ENCODE measurements around the gene EXPH5. TPM values are rescaled to one million over a fixed set of nuclear protein-coding genes. Genes with fewer than 3 reads are reported as not detected.
A peak's percentile ranks its signal among the peaks of the same experiment; 100 is the strongest.
"Not testable (repeated sequence)": the region's sequence is repeated elsewhere in the genome, so short reads cannot be mapped to it uniquely, and the experiment has no call there.

Gene EXPH5
- 3.8 TPM for total RNA-seq

- peaks cover 16% of the 10 kb centered on the region for H3K27me3 ChIP-seq (ENCODE audit: insufficient read depth, low read length)
- H3K4me1 ChIP-seq (ENCODE audit: insufficient read depth, low read length), result peaks cover 11% of the 10 kb centered on the region
- H3K9me3 ChIP-seq (ENCODE audit: low read depth, low read length), result no peaks in the 10 kb centered on the region
- H3K4me3 ChIP-seq (ENCODE audit: low read length), result peak within 1 kb of the TSS; percentile 72
Observed at GRCh38 chr11:108593214-108593922, at the start of gene EXPH5. Gene EXPH5, minus strand, starts transcription at chr11:108593768. Its CDS starts 232 bp downstream, at chr11:108593536.

GRCh38 chr11:108641752-108642151 lies 48.2 kb upstream of the EXPH5 start:
- H3K4me3 ChIP-seq (ENCODE audit: low read length); H3K9me3 ChIP-seq (ENCODE audit: low read depth, low read length); H3K27me3 ChIP-seq (ENCODE audit: insufficient read depth, low read length); H3K4me1 ChIP-seq (ENCODE audit: insufficient read depth, low read length): not testable (repeated sequence)

- no peak overlapping the region for H3K4me3 ChIP-seq (ENCODE audit: low read length)
- H3K9me3 ChIP-seq (ENCODE audit: low read depth, low read length), result no peaks in the 10 kb centered on the region
- peaks cover 3% of the 10 kb centered on the region for H3K27me3 ChIP-seq (ENCODE audit: insufficient read depth, low read length)
- H3K4me1 ChIP-seq (ENCODE audit: insufficient read depth, low read length), result no peaks in the 10 kb centered on the region
Observed at GRCh38 chr11:108639146-108639545, 45.6 kb upstream of the EXPH5 start.

GRCh38 chr11:108636222-108636621 lies 42.7 kb upstream of the EXPH5 start:
- no peaks in the 10 kb centered on the region for H3K4me1 ChIP-seq (ENCODE audit: insufficient read depth, low read length)
- no peak overlapping the region for H3K4me3 ChIP-seq (ENCODE audit: low read length)
- H3K27me3 ChIP-seq (ENCODE audit: insufficient read depth, low read length), result peaks cover 3% of the 10 kb centered on the region
- H3K9me3 ChIP-seq (ENCODE audit: low read depth, low read length), result no peaks in the 10 kb centered on the region

GRCh38 chr11:108635106-108635505 lies 41.5 kb upstream of the EXPH5 start:
- Histone ChIP-seq H3K9me3 (ENCODE audit: low read depth, low read length) (no peaks in the 10 kb centered on the region), H3K27me3 (ENCODE audit: insufficient read depth, low read length) (peaks cover 3% of the 10 kb centered on the region), H3K4me3 (ENCODE audit: low read length) (no peak overlapping the region), H3K4me1 (ENCODE audit: insufficient read depth, low read length) (no peaks in the 10 kb centered on the region)

GRCh38 chr11:108632041-108632704 lies 38.6 kb upstream of the EXPH5 start:
- no peaks in the 10 kb centered on the region for H3K27me3 ChIP-seq (ENCODE audit: insufficient read depth, low read length)
- H3K4me3 ChIP-seq (ENCODE audit: low read length), result no peak overlapping the region
- H3K4me1 ChIP-seq (ENCODE audit: insufficient read depth, low read length), result no peaks in the 10 kb centered on the region
- H3K9me3 ChIP-seq (ENCODE audit: low read depth, low read length), result no peaks in the 10 kb centered on the region

- H3K9me3 ChIP-seq (ENCODE audit: low read depth, low read length), result no peaks in the 10 kb centered on the region
- H3K4me3 ChIP-seq (ENCODE audit: low read length), result no peak overlapping the region
- no peaks in the 10 kb centered on the region for H3K27me3 ChIP-seq (ENCODE audit: insufficient read depth, low read length)
- H3K4me1 ChIP-seq (ENCODE audit: insufficient read depth, low read length), result no peaks in the 10 kb centered on the region
Observed at GRCh38 chr11:108629274-108629673, 35.7 kb upstream of the EXPH5 start.

- Histone ChIP-seq H3K27me3 (ENCODE audit: insufficient read depth, low read length) (no peaks in the 10 kb centered on the region), H3K4me3 (ENCODE audit: low read length) (no peak overlapping the region), H3K9me3 (ENCODE audit: low read depth, low read length) (no peaks in the 10 kb centered on the region), H3K4me1 (ENCODE audit: insufficient read depth, low read length) (no peaks in the 10 kb centered on the region)
Observed at GRCh38 chr11:108628812-108629211, 35.2 kb upstream of the EXPH5 start.

DNA sequence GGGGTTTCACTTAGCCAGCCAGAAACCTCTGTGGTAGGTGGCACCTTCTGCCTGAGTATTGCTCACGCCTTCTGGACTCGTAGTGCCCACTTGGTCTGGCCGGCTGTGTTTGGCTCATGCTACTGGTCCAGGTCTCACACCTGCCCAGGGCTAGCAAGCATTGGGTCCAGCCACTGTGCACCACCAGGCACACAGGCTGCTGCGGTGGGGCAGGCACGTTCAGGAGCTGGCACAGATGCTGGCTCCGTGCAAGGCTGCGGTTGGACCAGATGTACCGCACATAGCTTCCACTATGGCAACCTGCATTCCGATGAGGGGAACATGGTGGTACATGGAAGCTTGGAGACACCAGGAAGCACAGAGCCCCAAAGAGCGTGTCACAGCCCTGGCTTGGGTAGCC lies 34.8 kb upstream of the EXPH5 start:
- no peaks in the 10 kb centered on the region for H3K27me3 ChIP-seq (ENCODE audit: insufficient read depth, low read length)
- H3K4me3 ChIP-seq (ENCODE audit: low read length), result no peak overlapping the region
- no peaks in the 10 kb centered on the region for H3K4me1 ChIP-seq (ENCODE audit: insufficient read depth, low read length)
- H3K9me3 ChIP-seq (ENCODE audit: low read depth, low read length), result no peaks in the 10 kb centered on the region

DNA sequence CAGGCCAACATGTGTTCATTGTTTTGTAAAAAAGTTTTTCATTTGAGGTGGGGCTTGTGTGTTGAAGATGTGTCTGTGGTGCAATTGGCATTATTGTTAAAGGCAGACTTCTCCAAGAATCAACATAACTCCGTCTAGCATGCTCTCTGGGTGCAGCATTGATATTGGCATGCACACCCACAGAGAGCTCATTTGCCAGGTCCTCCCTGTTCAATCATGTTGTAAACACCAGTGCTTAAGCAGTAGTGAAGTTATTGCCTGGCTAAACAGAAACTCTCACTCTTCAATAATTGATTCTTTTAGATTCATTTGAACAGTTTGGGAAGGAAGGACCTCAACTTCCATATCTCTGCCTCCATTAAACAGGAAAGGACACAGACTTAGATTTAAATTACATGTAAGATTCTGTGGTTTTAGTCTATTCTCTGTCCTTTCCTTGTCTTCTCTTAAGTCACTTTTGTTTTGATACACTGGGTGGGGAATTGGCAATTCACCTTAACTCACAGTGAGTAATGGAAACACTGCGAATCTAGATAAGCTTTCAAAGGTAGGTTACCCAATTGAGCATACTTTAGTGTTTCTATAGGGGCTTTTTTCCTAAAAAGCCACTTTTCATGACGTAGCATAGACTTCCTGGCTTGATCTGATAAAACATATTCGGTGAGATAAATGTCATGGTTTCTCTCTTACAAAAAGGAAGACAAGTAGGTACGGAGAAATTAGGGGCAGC lies 30.8 kb upstream of the EXPH5 start:
- no peaks in the 10 kb centered on the region for H3K4me1 ChIP-seq (ENCODE audit: insufficient read depth, low read length)
- H3K9me3 ChIP-seq (ENCODE audit: low read depth, low read length), result no peaks in the 10 kb centered on the region
- H3K27me3 ChIP-seq (ENCODE audit: insufficient read depth, low read length), result peaks cover 11% of the 10 kb centered on the region
- no peak overlapping the region for H3K4me3 ChIP-seq (ENCODE audit: low read length)

- no peaks in the 10 kb centered on the region for H3K9me3 ChIP-seq (ENCODE audit: low read depth, low read length)
- no peaks in the 10 kb centered on the region for H3K4me1 ChIP-seq (ENCODE audit: insufficient read depth, low read length)
- peaks cover 13% of the 10 kb centered on the region for H3K27me3 ChIP-seq (ENCODE audit: insufficient read depth, low read length)
- H3K4me3 ChIP-seq (ENCODE audit: low read length), result no peak overlapping the region
Observed at GRCh38 chr11:108622341-108622740, 28.8 kb upstream of the EXPH5 start.

DNA sequence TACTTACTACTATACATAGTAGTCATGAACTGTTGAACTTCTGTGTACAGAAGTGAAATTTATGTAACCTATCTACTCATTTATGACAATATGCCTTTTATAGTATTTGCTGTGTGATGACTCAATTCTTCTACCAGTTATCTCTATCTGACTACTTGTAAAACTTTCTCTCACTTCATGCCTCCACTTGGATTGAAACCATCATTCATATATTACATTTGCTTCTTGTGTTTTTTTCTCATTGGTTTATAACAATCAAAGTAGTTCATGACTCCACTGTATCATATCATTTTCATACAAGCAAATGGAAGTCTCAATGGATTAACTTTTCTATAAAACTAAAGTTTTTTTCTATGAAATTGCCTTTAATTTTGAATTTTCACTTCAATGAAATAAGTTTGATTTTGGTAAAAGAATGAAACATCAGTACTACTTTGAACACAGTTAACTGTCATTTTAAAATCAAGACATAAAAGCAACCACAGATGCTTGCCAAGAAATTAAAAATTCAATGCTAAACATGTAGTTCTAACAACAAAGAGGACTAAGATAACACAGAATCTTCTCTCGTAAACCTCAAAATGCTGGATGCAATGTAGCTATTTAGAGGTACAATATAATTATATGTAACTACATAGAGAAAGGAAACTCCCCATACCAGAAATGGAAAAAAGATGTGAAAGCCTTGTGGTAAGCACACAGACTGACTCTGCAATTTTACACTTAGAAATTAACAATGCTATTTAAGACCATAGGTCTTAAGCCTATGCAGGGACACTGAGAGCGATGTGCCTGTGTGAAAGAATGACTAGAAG lies 27.6 kb upstream of the EXPH5 start:
- H3K27me3 ChIP-seq (ENCODE audit: insufficient read depth, low read length), result peaks cover 13% of the 10 kb centered on the region
- no peaks in the 10 kb centered on the region for H3K9me3 ChIP-seq (ENCODE audit: low read depth, low read length)
- no peak overlapping the region for H3K4me3 ChIP-seq (ENCODE audit: low read length)

DNA sequence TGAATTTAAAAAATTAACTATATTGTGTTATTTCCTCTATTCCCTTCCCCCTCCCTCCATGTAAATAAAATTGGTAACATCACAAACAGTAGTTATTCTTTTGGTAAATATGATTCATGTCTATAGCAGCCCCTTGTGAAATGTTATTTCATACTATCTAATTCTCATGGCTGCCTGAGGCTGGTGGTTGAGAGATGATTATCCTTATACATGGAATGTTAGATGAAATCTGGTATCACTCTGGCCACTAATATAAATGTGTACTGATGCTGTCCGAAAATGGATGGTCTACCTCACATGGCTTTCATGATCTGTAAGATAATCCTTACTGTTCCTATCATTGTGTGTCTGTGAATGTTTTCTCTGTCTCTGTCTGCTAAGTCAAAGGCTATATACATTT lies 25.0 kb upstream of the EXPH5 start:
- no peaks in the 10 kb centered on the region for H3K9me3 ChIP-seq (ENCODE audit: low read depth, low read length)
- H3K4me3 ChIP-seq (ENCODE audit: low read length), result no peak overlapping the region
- no peaks in the 10 kb centered on the region for H3K4me1 ChIP-seq (ENCODE audit: insufficient read depth, low read length)
- H3K27me3 ChIP-seq (ENCODE audit: insufficient read depth, low read length), result peaks cover 13% of the 10 kb centered on the region

More for the DNA sequence above, 27.6 kb upstream of the EXPH5 start:
- no peaks in the 10 kb centered on the region for H3K4me1 ChIP-seq (ENCODE audit: insufficient read depth, low read length)

GRCh38 chr11:108617055-108617454 lies 23.5 kb upstream of the EXPH5 start:
- H3K4me1 ChIP-seq (ENCODE audit: insufficient read depth, low read length), result no peaks in the 10 kb centered on the region
- H3K27me3 ChIP-seq (ENCODE audit: insufficient read depth, low read length), result peaks cover 13% of the 10 kb centered on the region
- H3K4me3 ChIP-seq (ENCODE audit: low read length), result no peak overlapping the region
- no peaks in the 10 kb centered on the region for H3K9me3 ChIP-seq (ENCODE audit: low read depth, low read length)

DNA sequence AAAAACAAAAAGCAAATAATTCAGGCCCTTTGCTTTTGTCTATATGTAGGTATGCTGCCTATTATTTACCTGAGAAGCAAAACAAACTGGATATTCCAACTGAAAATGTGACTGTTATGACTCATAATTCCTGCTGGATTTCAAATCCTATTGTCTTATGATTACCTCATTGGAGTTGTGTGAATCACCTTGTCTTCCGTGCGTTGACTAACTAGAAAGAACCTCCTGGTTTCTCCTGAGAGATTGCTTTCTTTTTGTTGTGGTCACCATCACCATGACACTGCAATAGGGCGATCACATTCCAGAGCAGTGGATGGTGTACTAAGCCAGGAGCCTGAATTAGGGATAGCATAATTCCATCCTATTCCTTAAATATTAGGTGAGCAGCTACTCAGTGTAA lies 23.0 kb upstream of the EXPH5 start:
- Histone ChIP-seq H3K27me3 (ENCODE audit: insufficient read depth, low read length) (peaks cover 11% of the 10 kb centered on the region), H3K9me3 (ENCODE audit: low read depth, low read length) (no peaks in the 10 kb centered on the region), H3K4me1 (ENCODE audit: insufficient read depth, low read length) (no peaks in the 10 kb centered on the region), H3K4me3 (ENCODE audit: low read length) (no peak overlapping the region)

All from mononuclear cell (primary cell).